GM18868 (cell line): Measurements from ENCODE around the gene CD96.
"Not testable (repeated sequence)": the region's sequence is repeated elsewhere in the genome, so short reads cannot be mapped to it uniquely, and the experiment has no call there.

Experiments used
- ATAC-seq: cut with Tn5 transposase; IDR thresholded peaks from one replicate; pipeline ENCODE4 v1.9.1; 2021; ENCODE audit warnings: mild to moderate bottlenecking, moderate library complexity; ENCODE audit not compliant: unreplicated experiment

CD96 gene

GRCh38 chr3:111541911-111542483 is at the start of gene CD96:
TSS of gene CD96 (plus strand) at chr3:111542197. CDS start at chr3:111542249, 52 bp downstream.
- ATAC-seq, result peak; percentile 48

DNA sequence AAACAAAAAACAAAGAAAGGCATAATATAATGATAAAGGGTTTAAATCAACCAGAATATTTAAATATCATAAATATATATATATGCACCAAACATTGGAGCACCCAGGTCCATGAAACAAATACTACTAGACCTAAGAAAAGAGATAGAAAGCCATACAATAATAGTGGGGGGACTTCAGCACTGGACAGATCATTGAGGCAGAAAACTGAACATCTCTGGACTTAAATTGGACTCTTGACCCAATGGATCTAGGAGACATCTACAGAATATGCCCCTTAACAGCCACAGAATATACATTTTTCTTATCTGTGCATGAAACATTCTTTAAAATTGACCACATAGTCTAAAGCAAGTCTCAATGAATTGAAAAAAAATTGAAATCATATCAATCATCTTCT is 48.7 kb upstream of the CD96 start:
- ATAC-seq, result no peak

- no peak for ATAC-seq
Observed at GRCh38 chr3:111496894-111497559, 45.0 kb upstream of the CD96 start.

- ATAC-seq, result no peak
Observed at GRCh38 chr3:111498022-111498421, 44.0 kb upstream of the CD96 start.

DNA sequence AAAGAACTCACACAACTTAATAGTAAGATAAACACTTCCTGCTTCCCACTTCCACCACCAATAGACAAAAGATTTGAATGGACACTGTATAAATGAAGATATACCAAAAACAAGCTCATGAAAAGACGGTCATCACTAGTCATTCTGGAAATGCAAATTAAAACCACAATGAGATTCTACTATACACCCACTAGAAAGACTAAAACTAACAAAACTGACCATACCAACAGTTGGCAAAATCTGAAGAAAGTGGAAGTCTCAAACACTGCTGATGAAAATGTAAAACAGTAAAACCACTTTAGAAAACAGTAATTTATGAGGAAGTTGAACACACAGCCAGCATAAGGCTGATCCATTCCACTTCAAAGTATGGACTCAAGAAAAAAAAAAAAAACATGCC is 35.6 kb upstream of the CD96 start:
- no peak for ATAC-seq

DNA sequence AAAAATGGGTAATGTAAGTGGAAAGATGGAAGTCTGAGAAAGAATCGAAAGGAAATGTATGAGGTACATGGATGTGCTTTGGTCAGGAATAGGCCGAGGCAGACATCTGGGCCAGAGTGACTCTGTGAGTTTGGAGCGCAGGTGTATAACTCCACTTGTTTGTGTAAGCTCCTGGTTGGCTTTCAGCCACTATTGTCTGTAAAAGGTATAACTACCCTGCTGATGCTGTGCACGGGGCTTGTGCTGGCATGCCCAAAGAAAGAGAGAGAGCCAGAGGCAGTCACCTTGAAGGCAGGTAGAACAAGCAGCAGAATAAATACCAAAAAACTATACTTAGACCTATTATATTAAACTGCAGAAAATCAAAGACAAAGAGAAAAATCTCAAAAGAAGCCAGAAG is 32.7 kb upstream of the CD96 start:
- ATAC-seq, result no peak

DNA sequence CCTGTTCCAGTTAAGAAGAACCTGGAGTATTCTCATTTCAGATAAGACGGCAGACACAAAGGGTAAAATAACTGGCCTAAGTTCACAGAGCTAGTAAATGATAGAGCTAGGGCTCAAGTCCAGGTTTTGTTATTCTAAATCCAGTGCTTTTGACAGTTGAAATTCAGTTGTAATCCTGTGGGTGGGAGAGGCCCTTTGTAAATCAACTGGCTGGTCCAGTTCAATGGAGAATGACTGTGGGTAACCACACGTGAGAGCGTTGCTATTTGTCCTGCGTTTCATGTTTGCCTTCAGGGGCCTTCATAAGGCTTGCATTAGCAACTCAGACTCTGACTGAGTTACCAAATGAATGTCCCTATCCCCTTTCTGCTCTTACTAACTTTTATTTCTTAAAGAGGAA is 24.2 kb upstream of the CD96 start:
- ATAC-seq, result no peak

- ATAC-seq, result no peak
Observed at GRCh38 chr3:111519178-111519855, 22.7 kb upstream of the CD96 start.

DNA sequence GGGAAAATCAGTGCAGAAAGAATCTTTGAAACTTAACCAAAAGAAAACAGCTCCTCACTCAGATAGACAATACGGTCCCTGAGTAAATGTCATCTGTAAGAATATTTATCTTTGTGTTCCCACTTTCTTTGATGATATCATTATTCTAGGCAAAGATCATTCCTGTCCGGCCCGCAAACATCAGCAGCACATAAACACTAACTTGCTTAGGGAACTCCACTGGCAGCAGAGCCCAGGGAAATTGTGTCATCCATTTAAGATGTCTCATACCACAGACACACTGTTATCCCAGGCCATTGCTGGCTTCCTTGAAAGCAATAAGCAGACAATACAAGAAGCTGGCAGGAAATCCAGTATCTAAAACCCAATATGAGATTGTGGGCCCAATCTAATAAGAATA is 20.1 kb upstream of the CD96 start:
- ATAC-seq, result no peak

DNA sequence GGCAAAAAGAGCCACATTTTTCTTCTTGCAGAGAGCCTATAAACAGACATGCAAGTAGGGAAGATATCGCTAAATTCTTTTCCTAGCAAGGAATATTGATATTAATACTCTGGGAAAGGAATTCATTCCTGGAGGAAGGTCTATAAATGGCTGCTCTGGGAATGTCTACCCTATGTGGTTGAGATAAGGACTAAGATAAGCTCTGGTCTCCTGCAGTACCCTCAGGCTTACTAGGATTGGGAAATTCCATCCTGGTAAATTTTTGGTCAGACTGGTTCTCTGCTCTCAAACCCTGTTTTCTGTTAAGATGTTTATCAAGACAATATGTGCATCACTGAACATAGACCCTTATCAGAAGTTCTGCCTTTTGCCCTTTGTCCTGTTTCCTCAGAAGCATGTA is 17.5 kb upstream of the CD96 start:
- not testable (repeated sequence) for ATAC-seq

DNA sequence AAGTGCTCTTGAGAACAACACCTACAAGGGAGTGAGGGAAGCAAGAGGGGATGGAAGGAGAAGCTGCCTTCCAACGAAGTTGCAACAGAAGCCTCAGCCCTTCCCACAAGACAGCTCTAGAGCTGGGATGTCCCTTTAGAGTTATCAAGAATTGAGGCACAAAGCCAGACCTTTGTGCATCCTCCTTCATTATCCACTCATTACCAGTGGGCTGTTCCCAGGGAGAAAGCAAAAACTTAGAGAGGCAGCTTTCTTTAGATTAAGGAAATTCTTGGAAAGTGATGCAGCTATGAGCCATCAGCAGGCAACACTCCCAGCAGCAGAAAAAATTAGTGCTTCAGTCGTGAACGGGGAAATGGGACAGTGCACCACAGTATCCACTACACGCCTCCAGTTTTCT is 10.6 kb upstream of the CD96 start:
- ATAC-seq, result no peak

DNA sequence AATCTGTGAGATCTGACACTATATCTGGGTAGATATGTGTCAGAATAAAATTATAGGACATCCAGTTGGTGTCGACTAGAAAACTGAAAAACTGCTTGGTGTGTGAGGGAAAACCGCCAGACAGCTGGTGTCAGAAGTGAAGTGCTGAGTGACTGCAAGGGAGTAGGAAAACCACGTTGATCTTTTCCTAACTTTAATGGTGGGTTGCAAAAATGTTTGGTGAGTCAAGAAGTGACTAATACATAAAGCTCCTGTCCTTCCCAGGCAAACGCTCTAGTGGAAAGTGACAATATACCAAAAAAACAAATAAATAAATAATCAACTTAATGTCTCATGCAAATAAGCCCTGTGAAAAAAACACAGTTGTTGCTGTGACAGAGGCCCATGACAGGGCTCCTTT is 7.3 kb upstream of the CD96 start:
- no peak for ATAC-seq

GRCh38 chr3:111538111-111538510 is 3.9 kb upstream of the CD96 start:
- ATAC-seq, result no peak

GRCh38 chr3:111538681-111539083 is 3.3 kb upstream of the CD96 start:
- ATAC-seq, result peak; percentile 31

DNA sequence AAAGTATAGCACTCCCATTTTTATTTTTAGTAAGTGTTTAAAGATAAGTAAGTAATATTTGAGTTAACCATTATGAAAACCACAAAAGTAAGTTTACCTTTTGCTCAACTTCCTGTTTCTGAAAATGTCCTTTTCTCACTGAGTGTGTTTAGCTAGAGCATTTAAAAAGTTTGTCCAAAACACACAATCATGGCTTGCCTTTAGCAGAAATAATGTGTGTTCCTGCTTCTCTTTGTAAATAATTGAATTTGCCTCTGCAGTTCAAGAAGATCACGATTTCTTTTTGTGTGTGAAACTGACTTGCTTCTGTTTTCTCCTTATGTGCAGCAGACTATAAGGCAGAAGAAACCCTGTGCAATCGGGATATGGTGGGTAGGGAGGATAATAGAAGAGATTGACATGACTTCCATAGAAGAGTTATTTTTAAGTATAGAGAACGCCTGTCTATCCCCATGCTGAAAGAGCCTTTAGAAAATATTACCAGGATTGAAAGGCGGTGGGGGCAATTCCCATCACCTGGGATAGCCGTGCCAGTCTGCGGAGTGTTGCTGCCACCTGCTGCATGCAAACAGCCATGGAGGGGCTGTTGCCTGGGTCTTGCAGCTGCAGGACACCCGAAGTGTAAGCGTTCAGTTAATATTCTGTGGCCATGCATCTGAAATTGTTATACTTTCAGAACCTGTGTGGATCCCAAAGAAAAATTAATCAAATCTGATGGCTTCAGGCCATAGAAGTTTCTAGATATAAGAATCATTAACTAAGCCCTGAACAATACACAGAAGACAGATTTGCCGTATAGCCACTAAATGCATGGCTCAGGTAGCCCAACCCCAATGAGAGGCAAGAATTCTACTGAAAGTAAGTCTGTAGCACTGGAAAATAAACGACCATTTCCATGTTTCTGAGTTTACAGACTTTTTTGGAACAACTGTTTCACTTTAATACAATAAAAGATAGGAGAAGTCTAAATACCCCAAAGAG is 2.4 kb upstream of the CD96 start:
- peak; percentile 65 for ATAC-seq

- ATAC-seq, result no peak
Observed at GRCh38 chr3:111541391-111541790, 606 bp upstream of the CD96 start.

GRCh38 chr3:111542611-111543300 is 759 bp downstream of the CD96 start:
- no peak for ATAC-seq

GRCh38 chr3:111545349-111545748 is 3.4 kb downstream of the CD96 start:
- ATAC-seq, result no peak

GRCh38 chr3:111547631-111548030 is 5.6 kb downstream of the CD96 start:
- peak; percentile 88 for ATAC-seq

GRCh38 chr3:111548092-111548491 is 6.1 kb downstream of the CD96 start:
- peak; percentile 70 for ATAC-seq

- no peak for ATAC-seq
Observed at GRCh38 chr3:111548756-111549155, 6.8 kb downstream of the CD96 start.
